Endothelial cell of umbilical vein (primary cell): ENCODE measurements around the gene SGTA. TPM values are rescaled to one million over a fixed set of nuclear protein-coding genes. Genes with fewer than 3 reads are reported as not detected.

Experiments
- BruUV-seq: library from RNA; stranded (reverse); fragments of 400-500 nt; replicated peaks from 2 replicates; lab custom pipeline; 2021; lab: Mats Ljungman, UMichigan
- CTCF ChIA-PET: fragments of 300-600, 350-600 bp; sonication (Branson Sonifier 250); formaldehyde crosslinking; loops from one replicate; lab custom pipeline; 2021; ENCODE audit warnings: antibody characterized with exemption, inconsistent platforms; lab: Charles Lee
- POLR2A ChIA-PET: fragments of 300-600, 350-600 bp; sonication (Branson Sonifier 250); formaldehyde crosslinking; loops from one replicate; lab custom pipeline; 2021; ENCODE audit warnings: antibody characterized with exemption, inconsistent platforms; lab: Charles Lee
- DNase-seq: peaks from one replicate; pipeline ENCODE4 v3.0.0-alpha.2; 2011; ENCODE audit warnings: low read depth, low spot score
- FAIRE-seq: peaks from 2 replicates; lab custom pipeline; 2011; peaks lifted over from hg19 to GRCh38; lab: Jason Lieb, UNC
- H2AFZ ChIP-seq: 2 replicates; pipeline ENCODE4 v1.6.0; 2012; ENCODE audit warnings: low read depth, low read length, control low read depth, inconsistent platforms
- H3K27ac ChIP-seq: 2 replicates; pipeline ENCODE4 v1.5.1; 2011; ENCODE audit warnings: low read depth, mild to moderate bottlenecking, control low read depth, low read length, moderate library complexity; ENCODE audit not compliant: insufficient read depth
- H3K27me3 ChIP-seq, 2 experiments: 2 replicates each; pipeline versions ENCODE4 v1.6.0 to v1.6.1; 2011; ENCODE audit warnings: low read length in 2 of 2, mixed read lengths in 1 of 2; ENCODE audit not compliant: control insufficient read depth in 2 of 2, insufficient read depth in 2 of 2
- H3K36me3 ChIP-seq, 2 experiments: 2 replicates in 1 of 2; 3 replicates in 1 of 2; pipeline ENCODE4 v1.5.1; 2011; ENCODE audit warnings: low read length in 2 of 2, mild to moderate bottlenecking in 1 of 2, moderate library complexity in 1 of 2; ENCODE audit not compliant: control insufficient read depth in 2 of 2, insufficient read depth in 2 of 2; ENCODE audit errors: extremely low read depth in 1 of 2
- H3K4me1 ChIP-seq: 3 replicates; pipeline ENCODE4 v1.5.1; 2011; ENCODE audit warnings: mild to moderate bottlenecking, low read length; ENCODE audit not compliant: control insufficient read depth, insufficient read depth; ENCODE audit errors: extremely low read depth
- H3K4me2 ChIP-seq: 2 replicates; pipeline ENCODE4 v1.6.1; 2011; ENCODE audit warnings: low read length, control low read depth, mixed read lengths; ENCODE audit not compliant: insufficient read depth
- H3K4me3 ChIP-seq, 3 experiments: fragments of 200-600 bp in 1 of 3; sonication (generic), shearing (Covaris generic) in 1 of 3; replicated peaks in 1 of 3; 2 replicates each; pipeline ENCODE4 v1.5.1; 2011 to 2016; ENCODE audit warnings: control low read depth in 3 of 3, low read length in 3 of 3, mild to moderate bottlenecking in 2 of 3, inconsistent platforms in 1 of 3, low read depth in 1 of 3, moderate library complexity in 1 of 3; ENCODE audit not compliant: insufficient read depth in 1 of 3
- H3K79me2 ChIP-seq: 2 replicates; pipeline ENCODE4 v1.6.0; 2012; ENCODE audit warnings: low read length, inconsistent platforms; ENCODE audit not compliant: control insufficient read depth, insufficient read depth
- H3K9ac ChIP-seq: replicated peaks from 2 replicates; pipeline ENCODE3; 2011; ENCODE audit warnings: low read length, control low read depth; ENCODE audit not compliant: insufficient read depth; ENCODE audit errors: extremely low read depth
- H3K9me1 ChIP-seq: replicated peaks from 3 replicates; pipeline ENCODE4 v1.6.0; 2011; ENCODE audit warnings: mild to moderate bottlenecking, low read length; ENCODE audit not compliant: control insufficient read depth, insufficient read depth; ENCODE audit errors: extremely low read depth
- H3K9me3 ChIP-seq: replicated peaks from 2 replicates; pipeline ENCODE4 v1.5.1; 2012; ENCODE audit warnings: low read length, inconsistent platforms; ENCODE audit not compliant: control insufficient read depth, insufficient read depth
- H4K20me1 ChIP-seq: replicated peaks from 2 replicates; pipeline ENCODE3; 2011; ENCODE audit warnings: mild to moderate bottlenecking, low read length; ENCODE audit not compliant: control insufficient read depth, insufficient read depth; ENCODE audit errors: extremely low read depth
- EZH2 ChIP-seq: IDR thresholded peaks from 2 replicates; pipeline ENCODE4 v1.6.1; 2012; ENCODE audit warnings: borderline replicate concordance, low read depth, mild to moderate bottlenecking, moderate library complexity, low read length, inconsistent platforms; ENCODE audit not compliant: severe bottlenecking
- FOS ChIP-seq: IDR thresholded peaks from 2 replicates; pipeline ENCODE4 v1.6.1; 2011; ENCODE audit warnings: mild to moderate bottlenecking, low read length, moderate library complexity, borderline replicate concordance; ENCODE audit not compliant: insufficient read depth
- GATA2 ChIP-seq: IDR thresholded peaks from 2 replicates; pipeline ENCODE4 v1.7.0; 2011; ENCODE audit warnings: low read depth, mild to moderate bottlenecking, moderate library complexity, mixed read lengths, low read length; ENCODE audit not compliant: insufficient read length, insufficient read depth
- JUN ChIP-seq: IDR thresholded peaks from 2 replicates; pipeline ENCODE4 v1.6.1; 2011; ENCODE audit warnings: borderline replicate concordance, low read depth; ENCODE audit not compliant: insufficient read length, insufficient read depth
- MYC ChIP-seq: IDR thresholded peaks from one replicate; pipeline ENCODE4 v1.6.1; 2011; ENCODE audit warnings: mild to moderate bottlenecking, low read depth, low read length
- POLR2A ChIP-seq: IDR thresholded peaks from 2 replicates; pipeline ENCODE4 v1.6.1; 2012; ENCODE audit warnings: low read depth, mild to moderate bottlenecking, control low read depth, low read length
- dilution Hi-C: fragments of 300-500 bp; cut with MboI; formaldehyde crosslinking; loops from one replicate; pipeline ENCODE4 v1.15.0; 2019; ENCODE audit warnings: low sequenced_read_pairs; ENCODE audit not compliant: extremely low pct_ligation_motif_present
- intact Hi-C: fragments of 100-400 bp; cut with micrococcal nuclease; formaldehyde crosslinking; loops from one replicate; pipeline ENCODE4 v1.10.0; 2022
- polyA plus RNA-seq, 4 experiments: library from polyadenylated mRNA; depleted of rRNA in 3 of 4; stranded (reverse) in 3 of 4; unstranded in 1 of 4; fragments of >200 nt; gene quantifications; 2 replicates each; pipeline versions ENCODE4 v1.2.1 to v1.2.3, GENCODE V29; 2011 to 2012; ENCODE audit warnings: missing spikeins in 1 of 4
- total RNA-seq: library from RNA; stranded (reverse); gene quantifications from 2 replicates; pipeline ENCODE4 v1.2.3, GENCODE V29; 2021

Gene SGTA
- total and polyA plus RNA-seq, 2 donors (not counting 3 experiments of a cell fraction or from before 2014, with no cell fraction given) = 76.5 to 119 TPM

- TF ChIP-seq POLR2A = no peak
- TF ChIP-seq FOS = no peak
- TF ChIP-seq JUN = peak; percentile 29
- TF ChIP-seq EZH2 = no peak
- no peak for TF ChIP-seq MYC
- TF ChIP-seq GATA2 = no peak
- H3K9ac ChIP-seq = peak overlapping the region; percentile 51
- H2AFZ ChIP-seq = no peak overlapping the region
- H3K4me3 ChIP-seq = peak overlapping the region in 2 of 3 experiments; percentile 17 to 22
- no TSS peak for BruUV-seq
- FAIRE-seq (peak; percentile 85), DNase-seq (peak; percentile 64)
- H3K4me2 ChIP-seq = peak overlapping the region; percentile 57
- dilution Hi-C loops = no loop called here
- ChIA-PET CTCF (interaction anchor here (1.0 to 1.2 kb wide), 2 partner anchors 127 to 187 kb away, joined by 3 to 4 read pairs; no protein-coding TSS in a partner anchor), POLR2A (no interaction called here)
- intact Hi-C loops = no loop called here
- H4K20me1 ChIP-seq = no peaks in the 10 kb centered on the region
- peak overlapping the region; percentile 62 for H3K27ac ChIP-seq
- no peaks in the 10 kb centered on the region for H3K27me3 ChIP-seq
- H3K9me1 ChIP-seq = no peaks in the 10 kb centered on the region
- H3K9me3 ChIP-seq = no peaks in the 10 kb centered on the region
- peaks cover 0 to 3% of the 10 kb centered on the region in 2 experiments for H3K36me3 ChIP-seq
- H3K4me1 ChIP-seq = no peaks in the 10 kb centered on the region
- peaks cover 90% of the 10 kb centered on the region for H3K79me2 ChIP-seq
These were observed 7.3 kb downstream of the SGTA start for GRCh38 chr19:2775556-2776430.
